HG03159 (cell line): Measurements from ENCODE around the gene HIP1.
"Not testable (repeated sequence)": the region's sequence is repeated elsewhere in the genome, so short reads cannot be mapped to it uniquely, and the experiment has no call there.

Experiments used
- ATAC-seq: cut with Tn5 transposase; IDR thresholded peaks from one replicate; pipeline ENCODE4 v1.9.1; 2021; ENCODE audit warnings: mild to moderate bottlenecking, moderate library complexity; ENCODE audit not compliant: unreplicated experiment

Gene HIP1

GRCh38 chr7:75739796-75740672, 1.3 kb upstream of the HIP1 start:
- ATAC-seq: no peak

GRCh38 chr7:75738975-75739795, 444 bp upstream of the HIP1 start:
- peak; percentile 91 for ATAC-seq

- ATAC-seq: no peak
Measured at GRCh38 chr7:75737856-75738603, 711 bp downstream of the HIP1 start.

- no peak for ATAC-seq
Measured at GRCh38 chr7:75735581-75736350, 3.0 kb downstream of the HIP1 start.

GRCh38 chr7:75734586-75735458, 3.9 kb downstream of the HIP1 start:
- ATAC-seq: no peak

GRCh38 chr7:75732764-75733630, 5.7 kb downstream of the HIP1 start:
- no peak for ATAC-seq

- no peak for ATAC-seq
Measured at GRCh38 chr7:75732016-75732521, 6.7 kb downstream of the HIP1 start.

- no peak for ATAC-seq
Measured at GRCh38 chr7:75729851-75730274, 8.9 kb downstream of the HIP1 start.

GRCh38 chr7:75727881-75728593, 10.7 kb downstream of the HIP1 start:
- no peak for ATAC-seq

- not testable (repeated sequence) for ATAC-seq
Measured at GRCh38 chr7:75727351-75727750, 11.4 kb downstream of the HIP1 start.

- ATAC-seq: no peak
Measured at GRCh38 chr7:75725306-75725705, 13.4 kb downstream of the HIP1 start.

GRCh38 chr7:75723444-75723843, 15.3 kb downstream of the HIP1 start:
- ATAC-seq: no peak

- no peak for ATAC-seq
Measured at GRCh38 chr7:75722373-75722772, 16.4 kb downstream of the HIP1 start.

GRCh38 chr7:75721922-75722321, 16.8 kb downstream of the HIP1 start:
- not testable (repeated sequence) for ATAC-seq

GRCh38 chr7:75721426-75721825, 17.3 kb downstream of the HIP1 start:
- ATAC-seq: no peak

- ATAC-seq: no peak
Measured at GRCh38 chr7:75719626-75720025, 19.1 kb downstream of the HIP1 start.

GRCh38 chr7:75718390-75719031, 20.2 kb downstream of the HIP1 start:
- ATAC-seq: no peak
